Hepatocyte (in vitro differentiated cells): Measurements from ENCODE around the gene SFRP2. TPM values are rescaled to one million over a fixed set of nuclear protein-coding genes. Genes with fewer than 3 reads are reported as not detected.

Experiments
- DNase-seq: peaks from one replicate; pipeline ENCODE4 v3.0.0-alpha.2; 2016; ENCODE audit warnings: low spot score
- H2AFZ ChIP-seq: fragments of 200-600 bp; sonication (generic); 2 replicates; pipeline ENCODE4 v1.6.0; 2016; ENCODE audit warnings: antibody characterized with exemption, mild to moderate bottlenecking
- H3K27ac ChIP-seq: fragments of 200-600 bp; sonication (generic); 2 replicates; pipeline ENCODE4 v1.5.1; 2016; ENCODE audit warnings: mild to moderate bottlenecking
- H3K27me3 ChIP-seq: fragments of 200-600 bp; sonication (generic); 2 replicates; pipeline ENCODE4 v1.6.1; 2016
- H3K36me3 ChIP-seq: fragments of 200-600 bp; sonication (generic); replicated peaks from 2 replicates; pipeline ENCODE4 v1.5.1; 2016; ENCODE audit warnings: low read depth; ENCODE audit not compliant: insufficient read depth
- H3K4me1 ChIP-seq: fragments of 200-600 bp; sonication (generic); 2 replicates; pipeline ENCODE4 v1.5.1; 2016; ENCODE audit warnings: mild to moderate bottlenecking, moderate library complexity; ENCODE audit not compliant: insufficient read depth
- H3K4me2 ChIP-seq: fragments of 200-600 bp; sonication (generic); 2 replicates; pipeline ENCODE4 v1.6.0; 2016
- H3K4me3 ChIP-seq: fragments of 200-600 bp; sonication (generic); 2 replicates; pipeline ENCODE4 v1.5.1; 2016; ENCODE audit warnings: mild to moderate bottlenecking
- H3K79me2 ChIP-seq: fragments of 200-600 bp; sonication (generic); 2 replicates; pipeline ENCODE4 v1.6.0; 2017; ENCODE audit warnings: mild to moderate bottlenecking
- H3K9me2 ChIP-seq: fragments of 200-600 bp; sonication (generic); replicated peaks from 2 replicates; pipeline ENCODE4 v1.6.0; 2017; ENCODE audit warnings: mild to moderate bottlenecking; ENCODE audit not compliant: insufficient read depth
- H3K9me3 ChIP-seq: fragments of 200-600 bp; sonication (generic); 2 replicates; pipeline ENCODE4 v1.5.1; 2016; ENCODE audit warnings: low read depth, mild to moderate bottlenecking
- H4K20me1 ChIP-seq: fragments of 200-600 bp; sonication (generic); 2 replicates; pipeline ENCODE4 v1.6.0; 2016; ENCODE audit warnings: mild to moderate bottlenecking; ENCODE audit not compliant: insufficient read depth, poor library complexity, severe bottlenecking
- EZH2 ChIP-seq: fragments of 200-600 bp; sonication (generic); IDR thresholded peaks from 2 replicates; pipeline ENCODE4 v1.6.1; 2016; ENCODE audit warnings: antibody characterized with exemption, mild to moderate bottlenecking, borderline replicate concordance
- EZH2phosphoT487 ChIP-seq: fragments of 200-600 bp; sonication (generic); IDR thresholded peaks from one replicate; pipeline ENCODE4 v1.6.1; 2018; ENCODE audit warnings: antibody characterized with exemption, mild to moderate bottlenecking, low read depth, moderate library complexity; ENCODE audit not compliant: unreplicated experiment, severe bottlenecking
- WGBS: methylation state at CpG from one replicate; pipeline ENCODE4 v1.1.6; 2016; ENCODE audit warnings: low lambda C conversion rate; ENCODE audit errors: missing lambda C conversion rate; 5-methylcytosine and 5-hydroxymethylcytosine counted together
- polyA plus RNA-seq: library from polyadenylated mRNA; unstranded; fragments of >200 nt; fragmentation: Nextera tagmentation; extraction: Ambion mirVana; gene quantifications from 2 replicates; pipeline ENCODE4 v1.2.1, GENCODE V29; 2016
- total RNA-seq: library from RNA; depleted of rRNA; stranded (reverse); fragments of >200 nt; gene quantifications from 2 replicates; pipeline ENCODE4 v1.2.3, GENCODE V29; 2014
- TF ChIP-seq, protein P1 (sequence below): fragments of 200-600 bp; sonication (generic); IDR thresholded peaks from 2 replicates; pipeline ENCODE4 v1.5.1; 2016; ENCODE audit warnings: antibody characterized with exemption, mild to moderate bottlenecking; ENCODE audit not compliant: poor library complexity

The SFRP2 gene
- total and polyA plus RNA-seq, 2 experiments from 2014 or later, result 15.0 to 42.8 TPM

- TF ChIP-seq EZH2 (no peak), EZH2phosphoT487 (no peak)
- TF ChIP-seq, protein P1, sequence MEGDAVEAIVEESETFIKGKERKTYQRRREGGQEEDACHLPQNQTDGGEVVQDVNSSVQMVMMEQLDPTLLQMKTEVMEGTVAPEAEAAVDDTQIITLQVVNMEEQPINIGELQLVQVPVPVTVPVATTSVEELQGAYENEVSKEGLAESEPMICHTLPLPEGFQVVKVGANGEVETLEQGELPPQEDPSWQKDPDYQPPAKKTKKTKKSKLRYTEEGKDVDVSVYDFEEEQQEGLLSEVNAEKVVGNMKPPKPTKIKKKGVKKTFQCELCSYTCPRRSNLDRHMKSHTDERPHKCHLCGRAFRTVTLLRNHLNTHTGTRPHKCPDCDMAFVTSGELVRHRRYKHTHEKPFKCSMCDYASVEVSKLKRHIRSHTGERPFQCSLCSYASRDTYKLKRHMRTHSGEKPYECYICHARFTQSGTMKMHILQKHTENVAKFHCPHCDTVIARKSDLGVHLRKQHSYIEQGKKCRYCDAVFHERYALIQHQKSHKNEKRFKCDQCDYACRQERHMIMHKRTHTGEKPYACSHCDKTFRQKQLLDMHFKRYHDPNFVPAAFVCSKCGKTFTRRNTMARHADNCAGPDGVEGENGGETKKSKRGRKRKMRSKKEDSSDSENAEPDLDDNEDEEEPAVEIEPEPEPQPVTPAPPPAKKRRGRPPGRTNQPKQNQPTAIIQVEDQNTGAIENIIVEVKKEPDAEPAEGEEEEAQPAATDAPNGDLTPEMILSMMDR, result no peak
- no peaks in the 10 kb centered on the region for H3K79me2 ChIP-seq
- 90% methylated on average over 9 of the region's 9 CpGs for WGBS
- no peak overlapping the region for H3K27ac ChIP-seq
- H3K9me2 ChIP-seq, result no peaks in the 10 kb centered on the region
- no peaks in the 10 kb centered on the region for H3K27me3 ChIP-seq
- H3K4me3 ChIP-seq, result no peak overlapping the region
- no peak for DNase-seq
- H2AFZ ChIP-seq, result no peak overlapping the region
- peaks cover under 1% of the 10 kb centered on the region for H3K4me1 ChIP-seq
- H3K4me2 ChIP-seq, result no peak overlapping the region
- no peaks in the 10 kb centered on the region for H4K20me1 ChIP-seq
- no peaks in the 10 kb centered on the region for H3K9me3 ChIP-seq
- H3K36me3 ChIP-seq, result no peaks in the 10 kb centered on the region
Measured at GRCh38 chr4:153809916-153810810, 21.3 kb upstream of the SFRP2 start.

DNA sequence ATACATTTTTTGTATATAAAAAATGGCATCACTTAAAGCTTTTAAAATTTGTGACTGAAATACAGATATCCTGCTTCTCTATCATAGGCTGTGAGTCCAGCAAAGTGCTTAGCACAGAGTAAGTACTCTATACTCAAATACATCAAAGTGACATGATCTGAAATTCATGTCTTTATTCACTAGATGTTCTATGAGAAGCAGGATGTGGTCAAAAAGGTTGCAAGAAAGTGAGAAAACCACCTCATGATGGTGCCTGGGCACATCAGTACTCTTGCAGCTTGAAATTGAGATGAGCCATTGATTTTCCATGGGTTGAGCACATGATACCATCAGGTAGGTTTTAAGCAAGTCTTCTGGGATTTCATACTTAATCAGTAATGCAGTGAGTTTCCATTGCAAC, 20.4 kb upstream of the SFRP2 start:
- H3K36me3 ChIP-seq, result no peaks in the 10 kb centered on the region
- H3K9me3 ChIP-seq, result no peaks in the 10 kb centered on the region
- H3K4me2 ChIP-seq, result no peak overlapping the region
- no peak overlapping the region for H2AFZ ChIP-seq
- no peak for DNase-seq
- no peaks in the 10 kb centered on the region for H3K27me3 ChIP-seq
- H3K4me1 ChIP-seq, result peaks cover 8% of the 10 kb centered on the region
- H3K27ac ChIP-seq, result no peak overlapping the region
- no peaks in the 10 kb centered on the region for H3K9me2 ChIP-seq
- no peak overlapping the region for H3K4me3 ChIP-seq
- TF ChIP-seq EZH2, result no peak
- no peak for TF ChIP-seq EZH2phosphoT487
- TF ChIP-seq, protein P1, result no peak
- no peaks in the 10 kb centered on the region for H3K79me2 ChIP-seq
- H4K20me1 ChIP-seq, result no peaks in the 10 kb centered on the region

GRCh38 chr4:153808175-153808574, 19.3 kb upstream of the SFRP2 start:
- no peak overlapping the region for H3K27ac ChIP-seq
- no peak overlapping the region for H3K4me3 ChIP-seq
- peaks cover 8% of the 10 kb centered on the region for H3K4me1 ChIP-seq
- H3K27me3 ChIP-seq, result no peaks in the 10 kb centered on the region
- TF ChIP-seq EZH2 (no peak), EZH2phosphoT487 (no peak)
- TF ChIP-seq, protein P1, result no peak
- H3K9me2 ChIP-seq, result no peaks in the 10 kb centered on the region
- H3K4me2 ChIP-seq, result no peak overlapping the region
- peak; percentile 54 for DNase-seq
- no peaks in the 10 kb centered on the region for H3K36me3 ChIP-seq
- WGBS, result 8% methylated on average over 1 of the region's 1 CpG
- H4K20me1 ChIP-seq, result no peaks in the 10 kb centered on the region
- no peaks in the 10 kb centered on the region for H3K9me3 ChIP-seq
- no peak overlapping the region for H2AFZ ChIP-seq
- no peaks in the 10 kb centered on the region for H3K79me2 ChIP-seq
